Measurements from ENCODE around the gene RBM39.

The RBM39 gene

DNA sequence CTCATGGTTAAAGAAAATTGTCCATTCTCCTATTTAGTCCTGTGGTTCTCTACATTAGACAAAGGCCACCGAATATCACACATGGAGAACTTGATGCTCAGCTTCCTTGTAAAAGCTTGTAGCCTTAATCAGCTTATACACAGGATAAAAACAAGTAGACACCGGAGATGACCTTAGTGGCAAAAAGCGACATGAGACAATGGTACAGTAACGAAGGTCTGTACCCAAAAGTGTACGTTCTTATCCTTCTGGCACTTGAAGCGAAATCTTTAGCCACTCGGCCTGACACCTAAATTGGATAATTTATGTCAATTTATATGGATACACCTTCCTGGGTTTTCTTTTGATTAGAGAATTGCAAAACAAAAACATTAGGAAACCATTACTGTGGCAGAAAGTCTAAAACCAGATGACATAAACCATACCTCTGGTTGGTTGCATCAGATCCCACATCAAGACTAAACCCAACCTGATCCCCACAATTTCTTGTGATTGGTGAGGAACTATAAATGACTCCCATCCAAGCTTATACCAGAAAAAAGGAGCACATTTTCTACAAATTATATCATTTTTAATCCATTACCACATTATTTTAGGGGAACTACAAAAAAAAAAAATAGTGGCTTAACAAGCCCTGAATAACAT, 6.1 kb downstream of the RBM39 start:
- H3K4me3 ChIP-seq (ENCODE audit: low read depth, low read length) = no peak overlapping the region
- no peak for DNase-seq (ENCODE audit: low read depth)
- TF ChIP-seq, protein P1, sequence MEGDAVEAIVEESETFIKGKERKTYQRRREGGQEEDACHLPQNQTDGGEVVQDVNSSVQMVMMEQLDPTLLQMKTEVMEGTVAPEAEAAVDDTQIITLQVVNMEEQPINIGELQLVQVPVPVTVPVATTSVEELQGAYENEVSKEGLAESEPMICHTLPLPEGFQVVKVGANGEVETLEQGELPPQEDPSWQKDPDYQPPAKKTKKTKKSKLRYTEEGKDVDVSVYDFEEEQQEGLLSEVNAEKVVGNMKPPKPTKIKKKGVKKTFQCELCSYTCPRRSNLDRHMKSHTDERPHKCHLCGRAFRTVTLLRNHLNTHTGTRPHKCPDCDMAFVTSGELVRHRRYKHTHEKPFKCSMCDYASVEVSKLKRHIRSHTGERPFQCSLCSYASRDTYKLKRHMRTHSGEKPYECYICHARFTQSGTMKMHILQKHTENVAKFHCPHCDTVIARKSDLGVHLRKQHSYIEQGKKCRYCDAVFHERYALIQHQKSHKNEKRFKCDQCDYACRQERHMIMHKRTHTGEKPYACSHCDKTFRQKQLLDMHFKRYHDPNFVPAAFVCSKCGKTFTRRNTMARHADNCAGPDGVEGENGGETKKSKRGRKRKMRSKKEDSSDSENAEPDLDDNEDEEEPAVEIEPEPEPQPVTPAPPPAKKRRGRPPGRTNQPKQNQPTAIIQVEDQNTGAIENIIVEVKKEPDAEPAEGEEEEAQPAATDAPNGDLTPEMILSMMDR (IDR thresholded peaks at IDR 0.05; ENCODE audit: low read depth, low read length, missing control alignments) = no peak

DNA sequence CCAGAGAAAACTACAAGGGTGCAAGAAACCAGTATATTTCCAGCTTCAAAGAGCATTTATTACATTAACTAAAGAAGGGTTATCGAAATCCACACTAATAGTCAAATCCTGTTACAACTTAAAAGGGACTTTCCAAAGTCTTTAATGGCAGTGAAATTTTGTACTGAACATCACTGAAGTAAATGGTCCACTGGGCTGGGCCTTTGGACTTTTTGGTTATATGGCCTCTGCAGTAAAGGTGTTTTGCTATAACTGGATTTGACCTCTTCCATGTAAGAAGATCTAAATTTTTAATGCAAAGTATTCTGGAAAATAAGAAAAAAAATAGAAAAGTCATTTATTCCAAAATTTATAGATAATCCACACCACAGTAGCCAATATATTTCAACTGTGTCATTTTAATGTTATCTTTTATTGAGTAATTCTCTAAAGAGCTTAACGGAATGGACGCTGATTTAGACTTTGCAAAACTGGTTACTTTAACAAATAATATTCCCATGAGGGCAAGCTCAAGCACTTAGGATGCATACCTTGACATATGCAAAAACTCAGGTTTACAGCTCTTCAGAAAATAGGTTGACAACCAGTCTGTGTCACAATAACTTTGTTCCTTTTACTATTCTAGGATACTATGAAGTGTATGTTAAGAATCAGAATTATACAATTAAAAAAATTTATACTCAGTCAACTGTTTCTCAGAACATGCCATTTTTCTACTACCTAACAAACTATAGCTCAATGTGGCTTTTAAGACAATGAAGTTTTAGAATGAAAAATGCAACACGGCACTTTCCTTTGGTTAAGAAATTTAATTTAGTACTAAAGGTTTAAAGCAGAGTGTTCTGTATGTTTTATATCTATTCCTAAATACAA, 7.0 kb downstream of the RBM39 start:
- TF ChIP-seq, protein P1 (IDR thresholded peaks at IDR 0.05; ENCODE audit: low read depth, low read length, missing control alignments) = no peak
- no peak overlapping the region for H3K4me3 ChIP-seq (ENCODE audit: low read depth, low read length)
- no peak for DNase-seq (ENCODE audit: low read depth)

DNA sequence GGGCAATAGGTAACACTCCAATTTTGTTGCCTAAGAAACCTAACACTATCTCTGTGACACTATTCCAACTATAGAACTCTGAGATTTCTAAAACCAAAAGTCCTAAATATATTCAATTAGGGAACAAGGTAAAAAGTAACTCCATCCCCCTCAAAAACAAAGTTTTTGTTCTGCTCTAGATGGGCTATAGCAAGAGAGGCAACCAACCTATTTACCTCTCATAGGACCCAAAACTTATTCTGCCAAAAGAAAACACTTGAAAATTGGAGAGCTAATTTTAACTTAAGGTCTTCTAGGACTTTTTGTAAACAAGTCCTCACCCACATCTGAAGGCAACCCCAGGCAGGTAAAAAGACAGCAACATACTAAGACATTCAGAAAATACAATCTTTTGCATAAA, 7.7 kb downstream of the RBM39 start:
- DNase-seq (ENCODE audit: low read depth) = no peak
- H3K4me3 ChIP-seq (ENCODE audit: low read depth, low read length) = no peak overlapping the region
- TF ChIP-seq, protein P1 (IDR thresholded peaks at IDR 0.05; ENCODE audit: low read depth, low read length, missing control alignments) = no peak

DNA sequence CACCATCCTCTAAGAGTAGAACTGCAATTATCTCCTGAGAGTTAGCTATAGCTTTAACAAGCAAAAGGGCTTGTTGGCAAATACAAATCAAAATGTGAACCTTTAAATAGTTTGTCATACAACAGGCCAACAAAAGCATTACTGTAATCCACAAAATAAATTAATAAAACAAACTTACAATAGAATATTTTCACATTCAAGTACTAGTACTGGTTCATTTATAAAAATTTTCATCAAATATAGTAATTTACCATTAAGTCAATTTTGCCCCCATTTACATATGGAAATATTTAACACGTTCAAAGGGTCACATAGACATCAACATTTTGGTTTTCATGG, 9.4 kb downstream of the RBM39 start:
- H3K4me3 ChIP-seq (ENCODE audit: low read depth, low read length) = no peak overlapping the region
- TF ChIP-seq, protein P1 (IDR thresholded peaks at IDR 0.05; ENCODE audit: low read depth, low read length, missing control alignments) = no peak
- no peak for DNase-seq (ENCODE audit: low read depth)

DNA sequence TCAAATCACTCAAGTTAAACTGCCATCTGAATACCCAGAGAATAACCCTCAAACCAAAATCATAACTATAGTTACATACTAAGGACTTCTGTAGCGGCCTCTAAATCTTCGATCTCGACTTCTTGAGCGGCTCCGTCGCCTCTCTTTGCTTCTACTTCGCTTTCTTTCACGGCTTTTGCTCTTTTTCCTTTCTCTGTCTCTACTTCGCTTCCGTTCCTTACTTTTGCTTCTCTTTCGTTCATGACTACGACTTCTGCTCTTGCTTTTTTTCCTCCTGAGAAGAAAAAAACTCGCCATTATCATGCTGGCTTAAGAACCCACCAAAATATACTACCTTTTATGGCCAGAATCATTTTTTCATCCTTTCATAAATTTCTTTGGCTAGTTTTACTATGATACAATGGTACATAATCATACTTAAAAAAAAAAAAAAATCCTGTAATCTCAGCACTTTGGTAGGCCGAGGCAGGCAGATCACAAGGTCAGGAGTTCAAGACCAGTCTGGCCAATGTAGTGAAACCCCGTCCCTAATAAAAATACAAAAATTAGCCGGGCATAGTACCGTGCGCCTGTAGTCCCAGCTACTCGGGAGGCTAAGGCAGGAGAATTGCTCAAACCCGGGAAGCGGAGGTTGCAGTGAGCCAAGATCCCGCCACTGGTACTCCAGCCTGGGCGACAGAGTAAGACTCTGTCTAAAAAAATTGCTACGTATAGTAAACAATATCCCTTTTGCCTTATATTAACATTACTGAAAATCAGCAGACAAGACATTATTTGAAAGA, 10.0 kb downstream of the RBM39 start:
- no peak overlapping the region for H3K4me3 ChIP-seq (ENCODE audit: low read depth, low read length)
- DNase-seq (ENCODE audit: low read depth) = no peak
- TF ChIP-seq, protein P1 (IDR thresholded peaks at IDR 0.05; ENCODE audit: low read depth, low read length, missing control alignments) = no peak

DNA sequence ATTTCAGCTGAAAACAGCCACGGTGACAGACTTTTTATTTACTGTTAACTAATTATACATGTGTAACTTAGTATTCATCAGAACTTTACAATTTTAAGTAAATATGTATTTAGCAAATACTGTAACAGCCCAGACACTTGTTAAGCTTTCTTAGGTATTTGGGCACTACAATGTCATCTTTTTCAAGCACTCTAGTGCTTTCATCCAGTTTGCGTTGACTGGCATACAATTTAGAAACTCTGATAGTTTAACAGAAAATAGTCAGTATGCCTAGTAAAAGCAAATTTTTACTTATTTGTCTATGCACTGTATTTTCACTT, 10.6 kb downstream of the RBM39 start:
- no peak for DNase-seq (ENCODE audit: low read depth)
- no peak overlapping the region for H3K4me3 ChIP-seq (ENCODE audit: low read depth, low read length)
- TF ChIP-seq, protein P1 (IDR thresholded peaks at IDR 0.05; ENCODE audit: low read depth, low read length, missing control alignments) = no peak

Measured in GM12864 (cell line).